Activated gamma-delta T cell treated with Interleukin-2 at 50 U/mL for 16 hours (primary cell): ENCODE results near the gene ICA1.
"Not testable (repeated sequence)": the region's sequence is repeated elsewhere in the genome, so short reads cannot be mapped to it uniquely, and the experiment has no call there.

Experiments used
- DNase-seq: peaks from one replicate; pipeline ENCODE4 v3.0.0-alpha.2; 2020

The ICA1 gene

DNA sequence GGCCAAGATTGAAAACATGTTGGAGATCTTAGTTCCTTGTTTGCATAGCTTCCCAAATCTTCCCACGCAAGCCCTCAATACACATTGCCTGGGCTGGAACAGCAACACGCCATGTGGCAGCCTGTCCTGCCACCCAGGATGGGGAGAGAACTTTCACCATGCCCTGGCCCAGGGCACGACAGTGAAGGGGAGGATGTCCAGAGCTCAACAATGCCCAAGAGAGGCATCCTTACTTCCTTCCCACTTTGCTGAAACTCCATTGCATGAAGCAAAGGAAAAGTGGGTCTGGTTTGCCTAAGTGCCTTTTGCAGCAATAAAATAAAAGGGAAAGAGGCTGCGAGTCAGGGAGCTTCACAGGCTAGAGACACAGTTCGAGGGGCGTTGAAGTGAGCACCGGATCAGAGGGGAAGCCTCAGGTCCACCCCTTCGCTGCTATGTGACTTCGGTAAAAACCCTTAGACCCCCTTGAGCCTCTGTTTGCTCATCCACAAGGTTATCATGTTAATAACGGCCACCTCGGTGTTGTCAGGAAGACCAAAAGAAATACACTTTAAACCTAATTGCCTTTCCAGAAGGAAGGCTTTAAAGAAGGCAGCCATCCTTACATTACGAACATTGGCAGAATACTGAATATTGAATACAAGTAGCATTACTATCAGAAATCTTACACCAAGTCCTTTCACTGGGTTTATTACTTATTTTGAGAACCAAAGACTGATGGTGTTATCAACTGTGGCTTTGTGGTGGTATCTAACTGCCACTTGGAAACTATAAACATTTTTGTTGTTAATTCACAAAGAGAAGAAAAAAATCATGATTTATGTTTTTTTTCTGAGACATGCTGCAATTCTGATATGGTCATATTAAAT lies 133.3 kb downstream of the ICA1 start:
- DNase-seq: no peak

DNA sequence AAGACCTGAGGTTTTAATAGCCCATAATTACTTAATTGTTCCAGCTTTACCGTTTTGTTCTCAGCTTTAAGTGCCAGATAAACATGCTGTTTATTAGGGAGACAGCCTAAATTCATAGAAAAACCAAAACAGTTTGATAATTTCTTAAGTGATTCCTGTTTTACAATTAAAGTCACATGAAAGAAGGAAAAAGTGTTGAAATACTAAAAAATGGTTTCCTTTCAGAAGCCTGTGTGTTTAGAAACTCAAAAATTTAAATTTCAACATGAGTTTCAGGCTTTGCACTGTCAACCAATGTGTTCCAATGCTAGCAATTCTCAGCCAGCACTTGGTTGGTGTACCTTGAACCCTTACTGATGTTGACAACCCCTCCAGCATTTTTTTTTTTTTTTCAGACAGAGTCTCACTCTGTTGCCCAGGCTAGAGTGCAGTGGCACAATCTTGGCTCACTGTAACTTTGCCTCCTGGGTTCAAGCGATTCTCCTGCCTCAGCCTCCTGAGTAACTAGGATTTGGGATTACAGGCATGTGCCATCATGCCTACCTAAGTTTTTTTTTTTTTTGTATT lies 135.3 kb downstream of the ICA1 start:
- no peak for DNase-seq

DNA sequence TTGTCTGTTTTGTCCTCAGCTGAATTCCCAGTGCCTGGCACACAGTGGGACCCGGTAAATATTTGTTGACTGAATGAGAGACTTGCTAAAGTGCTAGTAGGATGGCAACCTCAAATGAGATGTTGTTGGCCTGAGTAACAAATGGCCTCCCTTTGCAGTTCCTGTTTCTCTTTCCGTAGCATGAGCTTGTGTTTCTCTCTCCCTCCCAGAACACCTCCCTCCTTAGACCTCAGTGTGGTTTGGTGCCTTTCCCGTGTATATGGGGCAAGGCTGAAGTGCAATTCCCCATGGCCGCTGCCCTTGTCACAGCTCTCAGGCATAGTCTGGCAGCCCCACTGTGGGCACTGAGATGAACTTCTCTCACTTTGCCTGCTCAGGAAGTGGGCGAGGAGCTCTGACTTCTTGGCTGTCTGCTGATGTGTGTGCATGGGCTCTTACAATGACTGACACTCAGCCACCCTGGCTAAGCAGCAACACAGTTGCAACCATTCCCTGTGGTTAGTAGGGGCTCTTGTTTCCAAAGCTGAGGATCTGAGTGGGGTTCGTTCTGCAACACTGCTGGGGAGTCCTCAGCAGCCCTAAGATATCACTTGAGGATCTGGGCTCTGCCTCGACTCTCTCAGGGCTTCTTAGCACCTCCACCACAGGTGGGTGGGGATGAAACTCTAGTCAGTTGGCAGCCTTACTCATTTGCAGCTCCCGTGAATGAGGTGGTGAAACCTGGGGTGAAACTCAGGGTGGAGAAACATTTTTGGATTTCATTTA lies 136.1 kb downstream of the ICA1 start:
- peak; percentile 79 for DNase-seq

- no peak for DNase-seq
Observed at GRCh38 chr7:8121243-8121642, 140.7 kb downstream of the ICA1 start.

DNA sequence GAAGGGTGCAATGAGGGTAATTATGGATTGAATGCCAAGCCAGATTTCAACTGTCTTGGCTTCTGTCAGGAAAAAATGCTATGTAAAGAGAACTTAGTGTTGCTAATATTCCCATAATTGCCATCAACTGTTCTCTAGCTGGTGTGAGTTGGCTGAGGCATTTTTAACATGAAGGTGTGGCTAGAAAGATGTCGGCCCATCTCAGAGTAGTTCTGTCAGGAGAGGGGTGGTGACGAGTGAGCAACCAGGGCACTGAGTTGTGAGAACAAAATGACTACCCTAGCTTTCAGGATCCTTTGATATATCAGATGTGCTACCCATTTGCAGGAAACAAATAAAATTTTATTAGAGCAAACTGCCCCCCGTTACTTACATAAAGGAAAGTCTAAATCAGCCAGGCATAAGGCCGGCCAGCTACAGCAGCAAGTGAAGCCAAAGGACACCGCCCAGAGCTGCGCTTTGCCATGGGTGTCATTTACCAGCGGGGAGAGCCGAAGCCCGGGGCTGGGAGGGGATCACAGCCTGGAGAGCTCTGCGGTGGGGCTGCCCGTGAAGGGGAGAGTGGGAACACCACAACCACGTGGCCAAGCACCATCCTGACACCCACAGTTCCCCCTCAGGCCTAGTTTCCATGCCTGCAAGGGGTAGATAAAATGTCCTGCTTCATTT lies 141.4 kb downstream of the ICA1 start:
- no peak for DNase-seq

- DNase-seq: no peak
Observed at GRCh38 chr7:8119262-8119661, 142.7 kb downstream of the ICA1 start.

DNA sequence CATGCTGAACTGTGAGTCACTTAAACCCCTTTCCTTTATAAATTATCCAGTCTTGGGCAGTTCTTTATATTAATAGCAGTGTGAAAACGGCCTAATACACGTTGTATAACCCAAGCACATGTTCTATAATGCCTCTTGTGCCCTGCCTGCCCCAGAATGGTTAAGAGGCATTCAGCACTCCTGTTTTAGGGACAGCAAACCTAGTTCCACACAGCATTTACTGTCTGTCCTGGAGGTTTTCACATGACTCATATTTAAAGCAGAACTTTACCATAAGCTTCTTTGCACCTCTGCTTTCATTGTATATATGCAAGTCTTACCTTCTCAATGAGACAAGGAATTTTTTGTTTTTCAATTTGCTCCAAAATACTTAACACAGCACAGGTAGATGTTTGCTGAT lies 144.8 kb downstream of the ICA1 start:
- no peak for DNase-seq

GRCh38 chr7:8115547-8116402 lies 146.2 kb downstream of the ICA1 start:
- DNase-seq: no peak

GRCh38 chr7:8114175-8114574 lies 147.8 kb downstream of the ICA1 start:
- DNase-seq: no peak

GRCh38 chr7:8113184-8113583 lies 148.8 kb downstream of the ICA1 start:
- no peak for DNase-seq

- DNase-seq: no peak
Observed at GRCh38 chr7:8112685-8113084, 149.3 kb downstream of the ICA1 start.

- no peak for DNase-seq
Observed at GRCh38 chr7:8111282-8111960, 150.5 kb downstream of the ICA1 start.

DNA sequence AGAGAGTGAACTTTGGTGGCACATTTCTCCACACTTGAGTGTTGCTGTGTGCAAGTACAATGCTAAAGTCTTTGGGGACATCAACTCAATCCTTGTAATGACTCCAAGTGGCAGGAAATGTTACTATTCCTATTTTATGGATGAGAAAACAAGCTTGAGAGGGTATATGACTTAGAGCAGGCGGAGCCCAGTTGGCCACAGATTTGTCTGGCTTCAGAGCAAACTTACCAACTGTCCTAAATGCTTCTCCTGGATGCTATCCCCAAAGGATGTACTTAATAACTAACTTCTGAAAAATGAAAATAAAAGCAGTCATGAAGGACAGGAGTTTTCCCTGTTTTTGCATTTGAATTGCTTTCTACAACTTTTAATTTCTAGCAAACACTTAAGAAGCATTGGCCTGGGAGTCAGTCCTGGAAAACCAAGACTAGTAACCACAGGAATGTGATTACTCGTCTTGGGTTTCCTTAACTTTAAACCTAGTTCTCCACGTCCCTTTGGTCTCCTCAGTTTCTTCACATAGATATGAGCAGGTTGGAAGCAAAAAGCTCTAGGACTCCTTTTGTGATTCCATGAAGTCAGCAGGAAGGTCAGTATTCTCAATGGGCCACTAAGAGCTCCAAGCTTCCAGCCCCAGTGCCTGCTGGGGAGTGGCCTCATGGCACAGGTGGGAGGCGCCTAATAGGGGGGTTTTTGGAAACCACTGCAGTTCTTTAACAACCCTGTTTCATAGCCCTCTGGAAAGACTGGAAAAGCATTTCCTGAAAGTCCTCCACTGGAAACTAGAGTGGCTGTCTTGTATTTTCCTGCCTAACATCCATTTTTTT lies 152.6 kb downstream of the ICA1 start:
- DNase-seq: no peak

DNA sequence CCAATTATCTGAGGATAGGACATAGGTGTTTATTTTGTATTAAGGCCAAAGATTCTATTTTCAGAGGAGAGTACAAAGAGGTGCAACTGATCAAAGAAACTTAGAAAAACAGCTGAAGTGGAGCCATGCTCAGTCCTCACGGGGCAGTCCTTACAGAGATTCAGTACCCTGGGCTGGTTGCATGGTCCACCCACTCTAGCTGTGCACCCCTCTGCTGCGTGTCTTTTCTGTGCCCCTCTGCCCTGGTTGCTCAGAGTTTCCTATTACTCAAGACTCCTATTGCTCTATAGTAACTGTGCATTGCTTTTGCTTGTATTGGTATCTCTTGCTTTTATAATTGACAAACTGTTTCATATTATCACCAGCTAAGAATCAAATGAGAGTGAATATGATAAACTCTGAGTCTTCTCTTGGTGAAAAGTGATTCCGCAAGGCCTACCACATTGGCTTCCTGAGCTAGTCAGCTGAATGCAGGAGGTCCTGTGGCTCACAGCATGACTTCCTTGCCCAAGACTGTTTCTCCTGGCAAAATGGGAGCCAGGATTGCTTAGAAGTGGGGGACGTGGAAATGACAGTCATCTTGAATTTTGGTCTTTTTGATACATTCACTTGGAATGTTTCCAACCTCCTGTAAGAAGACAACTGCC lies 156.4 kb downstream of the ICA1 start:
- DNase-seq: no peak

DNA sequence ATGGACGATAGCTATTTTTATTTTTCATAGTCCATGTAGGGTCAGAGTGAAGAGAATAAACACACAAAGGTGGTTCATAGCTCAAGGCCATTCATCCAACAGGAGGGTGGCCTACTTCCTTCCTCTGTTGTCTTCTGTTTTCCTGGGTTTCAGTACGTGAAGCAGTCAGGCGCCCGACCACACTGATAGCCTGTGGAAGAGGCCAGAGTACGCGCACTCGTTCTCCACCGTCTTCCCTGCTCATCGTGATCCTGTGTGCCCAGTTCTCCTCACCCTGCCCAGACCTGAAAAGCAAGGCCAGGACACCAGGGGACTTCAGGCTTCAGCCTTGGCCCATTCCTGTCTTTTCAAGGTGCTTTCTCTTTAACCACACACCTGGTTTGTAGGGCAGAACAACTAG lies 158.7 kb downstream of the ICA1 start:
- DNase-seq: no peak

GRCh38 chr7:8101292-8101691 lies 160.7 kb downstream of the ICA1 start:
- not testable (repeated sequence) for DNase-seq

GRCh38 chr7:8094164-8095140 lies 167.5 kb downstream of the ICA1 start:
- DNase-seq: no peak

DNA sequence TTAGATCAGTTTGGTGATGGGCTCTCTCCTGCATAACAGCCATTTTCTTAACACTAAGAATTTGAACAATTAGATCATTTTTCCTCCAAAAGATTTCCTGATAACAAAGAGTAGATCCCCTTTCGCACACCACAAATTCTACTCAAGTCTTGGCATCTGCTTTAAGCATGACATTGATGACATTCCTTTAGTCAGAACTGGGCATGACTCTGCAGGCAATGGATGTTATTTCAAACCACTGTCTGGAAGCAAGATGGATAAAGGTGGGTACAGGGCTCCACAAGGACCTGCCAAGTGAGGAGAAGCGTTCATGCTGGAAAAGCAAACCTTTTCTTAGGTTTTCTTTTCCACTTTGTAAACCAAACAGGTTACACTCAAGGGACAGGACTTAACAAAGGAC lies 169.8 kb downstream of the ICA1 start:
- no peak for DNase-seq
